GM23338 (cell line): ENCODE results near the gene LRTM2. TPM values are rescaled to one million over a fixed set of nuclear protein-coding genes. Genes with fewer than 3 reads are reported as not detected.
A peak's percentile ranks its signal among the peaks of the same experiment; 100 is the strongest.

Source experiments
- ATAC-seq: fragments of 200-7000 bp; cut with Tn5 transposase; 3 replicates; pipeline ENCODE4 v1.9.1; 2020
- DNase-seq: peaks from one replicate; pipeline ENCODE4 v3.0.0-alpha.2; 2015; ENCODE audit warnings: low spot score
- H2AFZ ChIP-seq: fragments of 200-600 bp; sonication (generic); 2 replicates; pipeline ENCODE4 v1.8.0; 2016; ENCODE audit warnings: antibody characterized with exemption, mild to moderate bottlenecking, moderate library complexity
- H3F3A ChIP-seq: fragments of 200-600 bp; sonication (generic); replicated peaks from 2 replicates; pipeline ENCODE4 v1.8.0; 2017; ENCODE audit warnings: antibody characterized with exemption, mixed run types, low read depth
- H3K27ac ChIP-seq: fragments of 200-600 bp; sonication (generic); 2 replicates; pipeline ENCODE4 v1.6.1; 2016; ENCODE audit warnings: low read depth
- H3K27me3 ChIP-seq: fragments of 200-600 bp; sonication (generic); 2 replicates; pipeline ENCODE4 v1.8.0; 2016; ENCODE audit warnings: mild to moderate bottlenecking, mixed run types, moderate library complexity; ENCODE audit not compliant: insufficient read depth
- H3K36me3 ChIP-seq: fragments of 200-600 bp; sonication (generic); 2 replicates; pipeline ENCODE4 v1.8.0; 2016; ENCODE audit warnings: mild to moderate bottlenecking; ENCODE audit not compliant: insufficient read depth
- H3K4me1 ChIP-seq: fragments of 200-600 bp; sonication (generic); 2 replicates; pipeline ENCODE4 v1.8.0; 2016; ENCODE audit warnings: mild to moderate bottlenecking, moderate library complexity; ENCODE audit not compliant: insufficient read depth
- H3K4me2 ChIP-seq: fragments of 200-600 bp; sonication (generic); 2 replicates; pipeline ENCODE4 v1.7.1; 2017; ENCODE audit warnings: mixed run types
- H3K4me3 ChIP-seq: fragments of 200-600 bp; sonication (generic); 2 replicates; pipeline ENCODE4 v1.6.1; 2016; ENCODE audit warnings: mixed run types
- H3K79me2 ChIP-seq: fragments of 200-600 bp; sonication (generic); replicated peaks from 2 replicates; pipeline ENCODE4 v1.8.0; 2017; ENCODE audit warnings: mild to moderate bottlenecking; ENCODE audit not compliant: insufficient read depth
- H3K9me2 ChIP-seq: fragments of 200-600 bp; sonication (generic); 2 replicates; pipeline ENCODE4 v1.8.0; 2017; ENCODE audit not compliant: insufficient read depth
- H4K20me1 ChIP-seq: fragments of 200-600 bp; sonication (generic); replicated peaks from 2 replicates; pipeline ENCODE4 v1.8.0; 2017; ENCODE audit warnings: mild to moderate bottlenecking; ENCODE audit not compliant: insufficient read depth
- H3K27ac Mint-ChIP-seq: 2 replicates; pipeline ENCODE4 v1.8.0; 2020; ENCODE audit warnings: inconsistent platforms, mild to moderate bottlenecking, moderate library complexity, mixed read lengths
- H3K27me3 Mint-ChIP-seq: 3 replicates; pipeline ENCODE4 v1.8.0; 2022; ENCODE audit warnings: low read depth, mild to moderate bottlenecking, moderate library complexity, mixed read lengths, inconsistent platforms; ENCODE audit not compliant: insufficient read depth, poor library complexity
- H3K36me3 Mint-ChIP-seq: 3 replicates; pipeline ENCODE4 v1.8.0; 2021; ENCODE audit warnings: low read depth, mild to moderate bottlenecking, inconsistent platforms, moderate library complexity, mixed read lengths
- H3K4me1 Mint-ChIP-seq: 3 replicates; pipeline ENCODE4 v1.8.0; 2020; ENCODE audit warnings: mild to moderate bottlenecking, inconsistent platforms, mixed read lengths
- H3K4me3 Mint-ChIP-seq: 3 replicates; pipeline ENCODE4 v1.8.0; 2021; ENCODE audit warnings: moderate library complexity, mild to moderate bottlenecking, inconsistent platforms, mixed read lengths
- H3K9me3 Mint-ChIP-seq: 3 replicates; pipeline ENCODE4 v1.8.0; 2020; ENCODE audit warnings: moderate library complexity, mild to moderate bottlenecking, inconsistent platforms, mixed read lengths
- CREB1 ChIP-seq: fragments of 250-450 bp; sonication (Bioruptor Pico); IDR thresholded peaks from 2 replicates; pipeline ENCODE4 v1.5.0; 2020; ENCODE audit warnings: low read depth, mild to moderate bottlenecking, moderate library complexity
- CTCF ChIP-seq, 2 experiments: fragments of 200-600 bp in 1 of 2; sonication (generic) in 1 of 2; conservative IDR thresholded peaks; 2 replicates each; pipeline versions ENCODE4 v1.5.1 to v1.6.1; 2016 to 2017; ENCODE audit warnings: antibody characterized with exemption in 2 of 2, low read depth in 2 of 2, mild to moderate bottlenecking in 2 of 2, moderate library complexity in 1 of 2
- ETS1 ChIP-seq: IDR thresholded peaks from 2 replicates; pipeline ENCODE4 v1.6.1; 2016; ENCODE audit warnings: antibody characterized with exemption
- EZH2 ChIP-seq: fragments of 200-600 bp; sonication (generic); IDR thresholded peaks from one replicate; pipeline ENCODE4 v1.8.0; 2017; ENCODE audit warnings: antibody characterized with exemption, mild to moderate bottlenecking, low read depth; ENCODE audit not compliant: unreplicated experiment
- EZH2phosphoT487 ChIP-seq: fragments of 200-600 bp; sonication (generic); IDR thresholded peaks from one replicate; pipeline ENCODE4 v1.8.1; 2018; ENCODE audit warnings: antibody characterized with exemption; ENCODE audit not compliant: unreplicated experiment
- JUNB ChIP-seq: IDR thresholded peaks from one replicate; pipeline ENCODE4 v1.6.1; 2016; ENCODE audit warnings: antibody characterized with exemption; ENCODE audit not compliant: unreplicated experiment
- NANOG ChIP-seq: IDR thresholded peaks from 2 replicates; pipeline ENCODE4 v1.6.1; 2016; ENCODE audit warnings: antibody characterized with exemption, borderline replicate concordance
- POLR2AphosphoS5 ChIP-seq: IDR thresholded peaks from 2 replicates; pipeline ENCODE4 v1.6.1; 2016; ENCODE audit warnings: antibody characterized with exemption, low read depth
- REST ChIP-seq: IDR thresholded peaks from one replicate; pipeline ENCODE4 v1.6.1; 2018; ENCODE audit warnings: antibody characterized with exemption; ENCODE audit not compliant: unreplicated experiment
- STAT1 ChIP-seq: IDR thresholded peaks from one replicate; pipeline ENCODE4 v1.6.1; 2016; ENCODE audit warnings: antibody characterized with exemption; ENCODE audit not compliant: unreplicated experiment
- ZNF114 ChIP-seq: fragments of 250-450 bp; sonication (Bioruptor Pico); IDR thresholded peaks from 2 replicates; pipeline ENCODE4 v1.5.0; 2020; ENCODE audit warnings: mild to moderate bottlenecking, moderate library complexity
- ZNF331 ChIP-seq: fragments of 250-450 bp; sonication (Bioruptor Pico); IDR thresholded peaks from 2 replicates; pipeline ENCODE4 v1.5.0; 2020; ENCODE audit warnings: low read depth, mild to moderate bottlenecking, moderate library complexity
- ZNF462 ChIP-seq: fragments of 250-450 bp; sonication (Bioruptor Pico); IDR thresholded peaks from 2 replicates; pipeline ENCODE4 v1.5.0; 2020; ENCODE audit warnings: mild to moderate bottlenecking, moderate library complexity
- polyA plus RNA-seq: library from polyadenylated mRNA; unstranded; fragments of >200 nt; fragmentation: Nextera tagmentation; extraction: Ambion mirVana; gene quantifications from 2 replicates; pipeline ENCODE4 v1.2.1, GENCODE V29; 2016
- total RNA-seq: library from RNA; depleted of rRNA; stranded (reverse); fragments of >200 nt; shearing (Covaris generic); gene quantifications from 2 replicates; pipeline ENCODE4 v1.2.3, GENCODE V29; 2014

LRTM2 gene
- total and polyA plus RNA-seq, 2 experiments from 2014 or later, result 0.08 TPM; not detected in 1

GRCh38 chr12:1843641-1844005 is 23.3 kb downstream of the LRTM2 start (continued):
- TF ChIP-seq ZNF331, result no peak
- no peak for TF ChIP-seq EZH2
- TF ChIP-seq EZH2phosphoT487, result no peak
- TF ChIP-seq ZNF462 (CRISPR knock-in tag), result no peak

- Histone ChIP-seq H3K36me3 (no peaks in the 10 kb centered on the region), H3K4me2 (peak overlapping the region; percentile 60; the same call in 1 of the 2 replicates), H3K27me3 (no peaks in the 10 kb centered on the region), H4K20me1 (no peaks in the 10 kb centered on the region), H3K27ac (no peak overlapping the region), H2AFZ (no peak overlapping the region), H3F3A (no peaks in the 10 kb centered on the region), H3K9me2 (no peaks in the 10 kb centered on the region), H3K4me3 (no peak overlapping the region), H3K4me1 (peaks cover 9% of the 10 kb centered on the region), H3K79me2 (no peaks in the 10 kb centered on the region)
- Mint-ChIP-seq H3K36me3 (no peaks in the 10 kb centered on the region), H3K27me3 (peaks cover 5% of the 10 kb centered on the region), H3K27ac (no peak overlapping the region), H3K4me1 (peaks cover 50% of the 10 kb centered on the region), H3K9me3 (no peaks in the 10 kb centered on the region), H3K4me3 (no peak overlapping the region; the same call in 2 of the 3 replicates)
- ATAC-seq (peak; percentile 17), DNase-seq (peak; percentile 9)
- TF ChIP-seq NANOG (no peak), ETS1 (no peak), POLR2AphosphoS5 (no peak), CREB1 (CRISPR knock-in tag) (no peak), JUNB (no peak), ZNF114 (CRISPR knock-in tag) (no peak), EZH2phosphoT487 (no peak), EZH2 (no peak), STAT1 (no peak), CTCF (conservative IDR thresholded peaks at IDR 0.05; ENCODE audit: low read depth in 2 of 2) (no peak), REST (no peak), ZNF331 (no peak)
These were observed 23.9 kb downstream of the LRTM2 start for GRCh38 chr12:1844223-1844622.
